Measurements from ENCODE around the gene PCSK2.

PCSK2 gene

DNA sequence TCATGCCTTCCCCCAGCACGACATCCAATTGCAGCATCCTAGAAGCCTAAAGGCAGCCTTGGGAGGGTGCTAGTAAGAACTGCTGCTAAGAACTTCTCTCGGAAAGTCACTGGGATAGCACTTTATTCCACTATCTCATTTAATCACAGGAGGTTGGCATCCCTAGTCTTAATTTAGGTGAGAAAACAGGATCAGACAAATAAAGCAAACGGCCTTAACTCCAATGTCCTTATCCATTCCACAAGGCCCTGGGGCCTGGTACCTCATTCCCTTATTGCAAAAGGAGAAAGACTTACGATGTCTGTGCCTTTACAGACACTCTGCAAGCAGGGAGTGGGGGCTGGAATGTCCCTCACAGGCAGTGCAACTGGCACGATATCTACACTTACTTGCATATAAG is 243.7 kb downstream of the PCSK2 start:
- no peak for TF ChIP-seq POU2F2 (IDR thresholded peaks at IDR 0.05; ENCODE audit: low read depth, low read length)
- TF ChIP-seq TAF1 (IDR thresholded peaks at IDR 0.05; ENCODE audit: low read depth, low read length), result no peak
- no peak for TF ChIP-seq POLR2A (IDR thresholded peaks at IDR 0.05; ENCODE audit: low read depth, low read length)
- no peak for TF ChIP-seq SPI1 (IDR thresholded peaks at IDR 0.05; ENCODE audit: low read depth, low read length)
- no peak for TF ChIP-seq POLR2AphosphoS5 (IDR thresholded peaks at IDR 0.05; ENCODE audit: low read depth, low read length)
- TF ChIP-seq PAX5 (IDR thresholded peaks at IDR 0.05; ENCODE audit: insufficient read depth, low read length, severe bottlenecking), result no peak
- no peak for FAIRE-seq
- no peak for DNase-seq (ENCODE audit: insufficient read length, low spot score)

DNA sequence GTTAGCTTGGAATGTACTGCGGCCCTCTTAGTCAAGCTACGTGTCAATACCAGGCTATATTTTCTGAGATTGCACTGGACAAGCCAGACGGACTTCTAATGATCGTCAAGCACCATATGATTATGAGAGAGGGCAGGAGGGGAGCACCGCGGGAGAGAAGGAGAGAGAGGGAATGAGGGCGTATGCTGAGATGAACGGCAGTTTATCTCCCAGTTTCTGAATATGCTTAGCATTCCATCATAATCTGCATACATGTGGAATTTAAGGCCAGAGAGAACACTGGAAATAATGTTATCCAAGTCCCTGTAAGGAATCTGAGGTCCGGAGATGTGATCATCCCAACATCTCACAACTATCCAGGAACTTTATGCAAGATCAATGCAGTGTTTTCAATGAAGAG is 244.1 kb downstream of the PCSK2 start:
- DNase-seq (ENCODE audit: insufficient read length, low spot score) (no peak), FAIRE-seq (no peak)
- TF ChIP-seq POU2F2 (IDR thresholded peaks at IDR 0.05; ENCODE audit: low read depth, low read length) (no peak), TAF1 (IDR thresholded peaks at IDR 0.05; ENCODE audit: low read depth, low read length) (no peak), PAX5 (IDR thresholded peaks at IDR 0.05; ENCODE audit: insufficient read depth, low read length, severe bottlenecking) (no peak), POLR2A (IDR thresholded peaks at IDR 0.05; ENCODE audit: low read depth, low read length) (no peak), SPI1 (IDR thresholded peaks at IDR 0.05; ENCODE audit: low read depth, low read length) (no peak), POLR2AphosphoS5 (IDR thresholded peaks at IDR 0.05; ENCODE audit: low read depth, low read length) (no peak)

DNA sequence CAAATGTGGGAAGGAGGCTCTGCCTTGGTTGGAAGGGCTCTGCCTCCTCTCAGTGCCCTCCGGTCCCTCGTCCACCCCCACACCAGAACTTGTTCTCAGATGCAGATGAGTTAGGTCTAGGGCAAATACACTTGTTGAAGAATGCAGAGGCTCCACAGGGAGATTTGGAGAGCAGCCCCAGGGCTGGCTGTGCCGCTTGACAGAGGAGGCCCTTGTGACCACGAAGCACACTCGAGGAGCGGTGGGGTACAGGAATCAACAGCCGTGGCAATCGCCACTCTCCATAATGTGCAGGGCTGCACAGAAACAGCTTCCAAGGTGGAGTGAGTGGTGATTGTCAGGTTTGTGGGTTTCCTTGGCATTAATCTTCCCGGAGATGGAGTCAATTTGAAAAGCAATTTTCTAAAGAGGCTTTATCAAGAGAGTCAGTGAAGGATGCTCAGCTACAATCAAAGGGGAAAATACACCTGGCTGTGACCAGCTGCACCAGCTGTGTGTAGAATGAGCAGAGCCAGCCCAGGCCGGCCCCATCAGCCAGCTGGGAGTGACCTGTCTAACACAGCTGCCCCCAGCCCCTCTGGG is 244.9 kb downstream of the PCSK2 start:
- no peak for FAIRE-seq
- DNase-seq (ENCODE audit: insufficient read length, low spot score), result no peak
- TF ChIP-seq POLR2A (IDR thresholded peaks at IDR 0.05; ENCODE audit: low read depth, low read length) (no peak), SPI1 (IDR thresholded peaks at IDR 0.05; ENCODE audit: low read depth, low read length) (no peak), POU2F2 (IDR thresholded peaks at IDR 0.05; ENCODE audit: low read depth, low read length) (no peak), POLR2AphosphoS5 (IDR thresholded peaks at IDR 0.05; ENCODE audit: low read depth, low read length) (no peak), TAF1 (IDR thresholded peaks at IDR 0.05; ENCODE audit: low read depth, low read length) (no peak)

DNA sequence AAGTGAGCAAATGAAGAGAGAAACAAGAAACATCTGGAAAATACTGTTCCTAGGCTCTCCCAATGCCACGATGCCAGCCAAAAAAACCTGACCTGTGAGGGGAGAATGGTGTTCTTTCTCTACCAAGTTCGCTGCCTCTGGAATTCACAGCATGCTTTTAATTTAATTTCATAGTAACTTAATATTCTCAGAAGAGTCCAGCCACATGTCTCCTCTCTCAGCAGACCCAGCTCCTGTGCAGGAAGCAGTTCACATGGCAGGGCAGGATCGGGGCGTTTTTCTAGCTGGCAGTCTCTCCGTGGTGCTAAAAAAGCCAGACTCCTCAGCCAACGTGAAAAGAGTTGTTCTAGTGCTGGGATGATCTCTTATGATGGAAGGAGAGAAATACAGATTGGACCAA is 246.8 kb downstream of the PCSK2 start:
- TF ChIP-seq POU2F2 (IDR thresholded peaks at IDR 0.05; ENCODE audit: low read depth, low read length) (no peak), POLR2AphosphoS5 (IDR thresholded peaks at IDR 0.05; ENCODE audit: low read depth, low read length) (no peak), POLR2A (IDR thresholded peaks at IDR 0.05; ENCODE audit: low read depth, low read length) (no peak), PAX5 (IDR thresholded peaks at IDR 0.05; ENCODE audit: insufficient read depth, low read length, severe bottlenecking) (no peak), SPI1 (IDR thresholded peaks at IDR 0.05; ENCODE audit: low read depth, low read length) (no peak), TAF1 (IDR thresholded peaks at IDR 0.05; ENCODE audit: low read depth, low read length) (no peak)
- FAIRE-seq (no peak), DNase-seq (ENCODE audit: insufficient read length, low spot score) (no peak)

DNA sequence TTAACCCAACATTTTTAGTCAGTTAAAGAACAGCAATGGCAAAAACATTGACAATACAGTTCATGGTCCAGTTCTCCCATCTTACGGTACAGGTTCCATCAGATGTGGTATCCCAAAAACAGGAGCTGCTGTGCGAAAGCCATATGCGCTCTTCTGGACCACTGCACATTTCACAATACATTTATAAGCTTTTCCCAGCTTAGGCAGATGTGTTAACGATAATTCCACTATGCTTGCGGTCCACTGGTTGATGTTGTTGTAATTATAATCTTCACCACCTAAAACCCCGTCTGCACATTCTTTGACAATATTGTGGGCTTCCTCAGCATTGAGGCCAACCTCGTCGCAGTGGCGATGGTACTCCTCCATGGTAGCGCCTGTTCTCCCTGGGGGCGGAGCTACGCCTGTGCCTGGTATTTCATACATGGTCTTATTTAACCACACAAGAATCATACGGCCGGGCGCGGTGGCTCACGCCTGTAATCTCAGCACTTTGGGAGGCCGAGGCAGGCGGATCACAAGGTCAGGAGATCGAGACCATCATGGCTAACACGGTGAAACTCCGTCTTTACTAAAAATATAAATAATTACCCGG is 252.3 kb downstream of the PCSK2 start:
- FAIRE-seq, result no peak
- no peak for DNase-seq (ENCODE audit: insufficient read length, low spot score)
- no peak for TF ChIP-seq POU2F2 (IDR thresholded peaks at IDR 0.05; ENCODE audit: low read depth, low read length)
- TF ChIP-seq POLR2A (IDR thresholded peaks at IDR 0.05; ENCODE audit: low read depth, low read length), result no peak
- no peak for TF ChIP-seq SPI1 (IDR thresholded peaks at IDR 0.05; ENCODE audit: low read depth, low read length)
- TF ChIP-seq POLR2AphosphoS5 (IDR thresholded peaks at IDR 0.05; ENCODE audit: low read depth, low read length), result no peak
- TF ChIP-seq PAX5 (IDR thresholded peaks at IDR 0.05; ENCODE audit: insufficient read depth, low read length, severe bottlenecking), result no peak
- no peak for TF ChIP-seq TAF1 (IDR thresholded peaks at IDR 0.05; ENCODE audit: low read depth, low read length)

DNA sequence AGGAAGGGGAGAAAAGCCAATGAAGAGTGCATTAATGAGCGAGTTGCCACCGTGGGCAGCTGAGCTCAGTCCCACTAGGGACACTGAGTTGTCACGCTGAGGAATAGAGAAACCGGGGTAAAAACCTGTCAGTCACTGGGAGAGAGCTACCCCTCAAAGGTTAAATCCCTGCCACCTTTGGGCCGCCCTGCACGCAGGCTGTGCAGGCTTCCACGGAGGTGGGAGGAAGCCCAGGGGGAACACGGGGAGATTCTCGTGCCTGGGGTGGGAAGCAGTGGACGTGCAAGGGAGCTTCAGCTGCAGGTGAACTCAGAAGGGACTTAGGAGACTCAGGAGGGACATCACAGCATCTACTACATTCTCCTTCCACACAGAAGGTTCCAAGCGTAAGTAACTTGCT is 253.9 kb downstream of the PCSK2 start:
- DNase-seq (ENCODE audit: insufficient read length, low spot score), result no peak
- TF ChIP-seq TAF1 (IDR thresholded peaks at IDR 0.05; ENCODE audit: low read depth, low read length) (no peak), POLR2A (IDR thresholded peaks at IDR 0.05; ENCODE audit: low read depth, low read length) (no peak), SPI1 (IDR thresholded peaks at IDR 0.05; ENCODE audit: low read depth, low read length) (no peak), POU2F2 (IDR thresholded peaks at IDR 0.05; ENCODE audit: low read depth, low read length) (no peak), PAX5 (IDR thresholded peaks at IDR 0.05; ENCODE audit: insufficient read depth, low read length, severe bottlenecking) (no peak)

DNA sequence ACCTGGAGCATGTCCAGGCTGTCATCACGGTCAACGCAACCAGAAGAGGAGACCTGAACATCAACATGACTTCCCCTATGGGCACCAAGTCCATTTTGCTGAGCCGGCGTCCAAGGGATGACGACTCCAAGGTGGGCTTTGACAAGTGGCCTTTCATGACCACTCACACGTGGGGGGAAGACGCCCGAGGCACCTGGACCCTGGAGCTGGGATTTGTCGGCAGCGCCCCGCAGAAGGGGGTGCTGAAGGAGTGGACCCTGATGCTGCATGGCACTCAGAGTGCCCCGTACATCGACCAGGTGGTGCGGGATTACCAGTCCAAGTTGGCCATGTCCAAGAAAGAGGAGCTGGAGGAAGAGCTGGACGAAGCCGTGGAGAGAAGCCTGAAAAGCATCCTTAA is 254.8 kb downstream of the PCSK2 start:
- TF ChIP-seq TAF1 (IDR thresholded peaks at IDR 0.05; ENCODE audit: low read depth, low read length) (no peak), POU2F2 (IDR thresholded peaks at IDR 0.05; ENCODE audit: low read depth, low read length) (no peak), PAX5 (IDR thresholded peaks at IDR 0.05; ENCODE audit: insufficient read depth, low read length, severe bottlenecking) (no peak), POLR2A (IDR thresholded peaks at IDR 0.05; ENCODE audit: low read depth, low read length) (no peak), POLR2AphosphoS5 (IDR thresholded peaks at IDR 0.05; ENCODE audit: low read depth, low read length) (no peak), SPI1 (IDR thresholded peaks at IDR 0.05; ENCODE audit: low read depth, low read length) (no peak)
- DNase-seq (ENCODE audit: insufficient read length, low spot score) (no peak), FAIRE-seq (no peak)

More for the DNA sequence above, 253.9 kb downstream of the PCSK2 start:
- no peak for FAIRE-seq

DNA sequence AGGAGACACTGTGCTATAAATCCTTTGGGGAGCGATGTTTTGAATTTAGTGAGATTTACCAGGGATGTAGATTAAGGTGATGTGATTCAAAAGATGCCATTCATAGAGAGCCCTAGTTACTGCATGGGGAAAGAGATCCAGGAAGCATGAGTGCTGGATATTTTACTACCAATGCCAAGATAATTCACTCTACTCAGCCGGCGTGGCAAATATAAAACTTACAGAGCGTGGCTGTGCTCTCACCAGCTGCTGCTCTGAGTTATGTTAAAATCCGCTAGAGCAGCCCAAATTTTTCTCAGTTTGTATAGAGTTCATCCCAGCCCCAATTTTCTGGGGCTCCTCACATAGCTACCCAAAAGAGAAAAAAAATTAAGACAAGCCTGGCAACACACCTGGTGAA is 255.7 kb downstream of the PCSK2 start:
- FAIRE-seq, result no peak
- TF ChIP-seq TAF1 (IDR thresholded peaks at IDR 0.05; ENCODE audit: low read depth, low read length) (no peak), POLR2A (IDR thresholded peaks at IDR 0.05; ENCODE audit: low read depth, low read length) (no peak), SPI1 (IDR thresholded peaks at IDR 0.05; ENCODE audit: low read depth, low read length) (no peak), POLR2AphosphoS5 (IDR thresholded peaks at IDR 0.05; ENCODE audit: low read depth, low read length) (no peak), POU2F2 (IDR thresholded peaks at IDR 0.05; ENCODE audit: low read depth, low read length) (no peak), PAX5 (IDR thresholded peaks at IDR 0.05; ENCODE audit: insufficient read depth, low read length, severe bottlenecking) (no peak)
- DNase-seq (ENCODE audit: insufficient read length, low spot score), result no peak

DNA sequence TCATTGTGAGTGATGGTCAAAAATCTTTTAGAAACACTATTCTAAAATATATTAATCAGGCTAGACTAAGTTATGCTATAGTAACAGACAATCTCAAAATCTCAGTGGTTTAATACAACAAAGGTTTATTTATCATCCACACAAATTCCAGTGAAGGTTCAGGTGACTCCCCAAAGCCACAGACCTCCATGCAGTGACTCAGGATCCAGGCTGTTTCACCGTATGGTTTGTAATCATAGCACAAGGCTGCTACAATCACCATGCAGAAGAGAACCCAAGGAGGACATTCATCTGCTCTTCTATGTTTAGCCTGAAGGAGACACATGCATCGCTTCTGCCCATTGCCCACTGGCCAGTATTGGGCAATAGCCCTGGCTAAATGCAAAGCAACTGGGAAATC is 258.2 kb downstream of the PCSK2 start:
- DNase-seq (ENCODE audit: insufficient read length, low spot score), result no peak
- TF ChIP-seq POU2F2 (IDR thresholded peaks at IDR 0.05; ENCODE audit: low read depth, low read length), result no peak
- no peak for TF ChIP-seq TAF1 (IDR thresholded peaks at IDR 0.05; ENCODE audit: low read depth, low read length)
- no peak for TF ChIP-seq SPI1 (IDR thresholded peaks at IDR 0.05; ENCODE audit: low read depth, low read length)
- no peak for TF ChIP-seq POLR2AphosphoS5 (IDR thresholded peaks at IDR 0.05; ENCODE audit: low read depth, low read length)
- TF ChIP-seq POLR2A (IDR thresholded peaks at IDR 0.05; ENCODE audit: low read depth, low read length), result no peak
- no peak for TF ChIP-seq PAX5 (IDR thresholded peaks at IDR 0.05; ENCODE audit: insufficient read depth, low read length, severe bottlenecking)
- FAIRE-seq, result no peak

All from GM12891 (cell line).